Stimulated activated CD4-positive, alpha-beta T cell treated with anti-CD3 and anti-CD28 coated beads, Interleukin-4, amount 100 ng/mL, for 48 hours (primary cell): ENCODE measurements around the gene NACC2.
"Not testable (repeated sequence)": the region's sequence is repeated elsewhere in the genome, so short reads cannot be mapped to it uniquely, and the experiment has no call there.

Experiments used
- DNase-seq, 2 donors: peaks; one replicate each; pipeline ENCODE4 v3.0.0-alpha.2; 2020; ENCODE audit warnings: low read depth in 2 of 2

Gene NACC2

DNA sequence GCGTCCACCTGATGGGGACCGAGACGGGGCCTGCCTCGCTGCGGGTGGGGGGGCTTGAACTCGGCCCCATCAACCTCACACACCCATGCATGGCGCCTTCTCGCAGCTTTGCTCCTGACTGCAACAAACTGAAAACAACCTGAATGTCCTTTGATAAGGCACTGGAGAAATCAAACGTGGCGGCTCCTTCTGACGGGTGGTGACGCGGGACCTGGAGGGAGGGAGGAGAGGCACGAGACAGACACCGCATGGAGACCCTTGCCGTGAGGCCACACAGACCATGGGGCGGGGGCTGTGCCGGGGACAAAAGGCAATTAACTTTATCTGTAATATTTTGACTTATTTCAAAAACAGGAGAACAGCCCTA lies 48.6 kb downstream of the NACC2 start:
- DNase-seq, result no peak

DNA sequence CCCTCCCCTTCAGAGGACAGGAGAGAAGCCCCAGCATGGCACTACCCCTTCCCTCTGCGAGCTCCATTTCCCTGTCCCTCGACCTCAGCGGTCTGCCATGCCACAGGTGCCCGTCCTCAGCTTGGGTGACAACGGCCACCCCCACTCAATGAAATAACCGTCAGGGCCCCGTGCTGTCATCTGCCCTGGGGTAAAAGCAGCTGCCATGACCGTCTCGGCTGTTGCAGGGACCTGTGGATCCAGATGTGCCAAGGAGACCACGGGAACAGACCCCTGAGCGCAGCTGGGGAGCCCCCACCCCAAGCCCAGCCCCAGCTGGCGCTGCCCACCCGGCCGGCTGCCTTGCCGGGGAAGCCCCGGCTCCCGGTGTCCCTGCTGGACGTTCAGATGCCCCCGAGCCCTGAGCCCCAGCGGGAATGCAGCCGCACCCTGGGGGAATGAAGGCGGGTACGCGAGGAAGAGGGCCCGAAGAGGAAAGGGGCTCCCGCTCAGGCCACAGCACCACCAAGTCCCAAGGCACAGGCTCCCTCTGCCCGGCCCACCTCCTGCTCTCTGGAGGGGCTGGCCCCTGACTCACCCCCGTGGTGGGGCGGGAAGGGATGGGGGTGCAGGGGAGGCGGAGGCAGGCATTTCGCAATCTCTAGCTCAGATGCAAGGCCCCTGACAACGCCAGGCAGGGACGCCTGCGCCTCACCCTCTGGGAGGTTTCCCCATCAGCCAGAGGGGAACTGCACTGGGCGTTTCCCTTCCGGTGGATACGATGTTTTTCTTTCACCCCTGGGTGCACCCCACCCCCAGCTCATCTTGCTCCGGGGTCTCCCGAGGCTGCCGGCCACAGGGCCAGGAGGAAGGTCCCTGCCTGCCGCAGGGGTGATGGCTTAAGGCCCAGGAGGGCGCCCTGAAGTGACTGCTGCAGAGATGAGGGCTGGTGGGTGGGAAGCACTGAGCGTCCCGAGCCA lies 49.2 kb downstream of the NACC2 start:
- DNase-seq, result no peak

DNA sequence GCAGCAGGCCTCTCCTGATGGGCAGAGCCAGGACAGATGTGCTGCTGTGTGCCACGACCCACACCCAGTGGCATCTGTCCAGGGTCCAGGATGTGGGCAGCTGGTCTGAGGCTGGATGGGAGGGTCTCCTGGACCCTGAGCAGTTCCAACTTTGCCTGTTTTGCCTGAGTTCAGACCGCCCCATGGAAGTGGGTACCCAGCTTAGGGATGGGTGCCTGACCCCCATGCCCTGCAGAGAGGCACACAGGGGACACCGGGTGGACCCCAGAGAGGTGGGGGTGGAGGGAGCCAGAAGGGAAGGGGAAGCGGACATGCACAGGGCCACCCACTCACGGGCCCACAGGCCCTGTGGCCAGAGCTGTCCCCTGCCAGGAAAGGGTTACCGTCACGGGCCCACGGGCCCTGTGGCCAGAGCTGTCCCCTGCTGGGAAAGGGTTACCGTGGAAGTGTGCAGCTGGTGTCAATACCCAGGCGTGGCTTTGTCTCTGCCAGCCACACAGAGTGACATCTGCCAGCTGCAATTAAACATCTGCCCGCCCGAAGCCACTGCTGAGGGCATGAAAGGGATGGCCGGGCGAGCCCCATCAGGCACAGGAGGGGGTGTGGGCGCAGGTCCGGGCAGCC lies 50.0 kb downstream of the NACC2 start:
- DNase-seq, result no peak

DNA sequence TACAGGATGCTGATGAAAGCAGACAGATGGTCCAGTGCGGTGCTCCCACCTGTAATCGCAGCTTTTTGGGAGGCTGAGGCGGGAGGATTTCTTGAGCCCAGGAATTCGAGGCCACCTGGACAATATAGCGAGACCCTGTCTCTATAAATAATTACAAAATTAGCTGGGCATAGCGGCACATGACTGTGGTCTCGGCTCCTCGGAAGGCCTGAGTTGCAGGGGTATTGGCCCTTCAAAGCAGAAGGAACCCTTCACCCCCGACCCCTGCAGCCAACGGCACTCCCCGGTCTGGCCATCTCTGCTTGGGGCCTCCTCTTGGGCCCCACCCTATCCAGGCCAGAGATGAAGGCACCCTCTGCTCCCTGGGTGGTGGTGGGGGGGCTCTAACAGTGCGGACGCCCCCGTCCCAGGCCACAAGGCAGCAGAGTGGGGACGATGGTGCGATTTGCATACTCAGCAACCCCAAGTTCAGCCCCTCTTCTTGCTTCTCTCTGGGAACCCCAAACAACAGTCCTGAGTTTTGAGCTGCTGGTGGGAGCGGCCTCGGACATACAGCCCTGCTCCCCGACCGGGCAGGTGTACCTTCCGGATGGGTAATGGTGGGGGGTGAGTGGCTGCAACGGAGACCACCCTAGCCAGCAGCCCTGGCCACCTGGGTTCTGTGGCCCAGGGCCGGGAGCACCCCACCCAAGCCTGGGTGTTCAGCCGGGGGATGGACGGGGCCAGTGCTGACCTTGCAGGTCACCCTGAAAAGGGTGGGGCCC lies 50.7 kb downstream of the NACC2 start:
- no peak for DNase-seq

DNA sequence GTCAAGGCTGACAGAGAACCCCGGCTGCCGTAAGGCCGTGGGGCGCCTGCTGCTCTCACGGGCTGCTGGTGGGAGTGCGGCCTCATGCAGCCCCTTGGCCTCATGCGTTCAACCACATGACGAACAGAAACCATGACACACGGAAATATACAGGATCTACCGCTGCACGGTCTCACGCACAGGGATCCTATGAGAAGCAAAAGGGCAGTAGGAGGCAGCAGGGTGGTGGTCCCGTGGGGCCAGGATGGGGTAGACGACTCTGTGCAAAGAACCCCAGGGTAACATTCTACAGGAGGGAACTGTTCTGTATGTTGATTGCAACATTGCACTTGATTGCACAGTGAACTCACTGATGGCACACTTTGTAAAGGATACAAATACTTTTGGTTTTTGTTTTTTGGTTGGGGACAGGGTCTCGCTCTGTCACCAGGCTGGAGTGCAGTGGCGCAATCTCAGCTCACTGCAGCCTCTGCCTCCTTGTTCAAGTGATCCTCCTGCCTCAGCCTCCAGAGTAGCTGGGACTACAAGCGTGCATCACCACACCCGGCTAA lies 51.6 kb downstream of the NACC2 start:
- DNase-seq, result no peak

DNA sequence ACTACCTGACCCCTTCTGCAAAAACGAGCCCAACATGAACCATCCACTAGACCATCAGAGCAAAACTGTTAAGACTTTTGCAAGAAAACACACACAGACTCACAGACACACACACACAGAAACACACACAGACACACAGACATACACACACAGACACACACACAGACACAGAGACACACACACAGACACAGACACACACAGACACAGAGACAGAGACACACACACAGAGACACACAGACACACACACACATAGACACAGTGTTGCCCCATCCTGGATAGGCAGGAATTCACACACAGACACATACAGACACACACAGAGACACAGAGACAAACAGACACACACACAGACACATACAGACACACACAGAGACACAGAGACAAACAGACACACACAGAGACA lies 52.5 kb downstream of the NACC2 start:
- no peak for DNase-seq

DNA sequence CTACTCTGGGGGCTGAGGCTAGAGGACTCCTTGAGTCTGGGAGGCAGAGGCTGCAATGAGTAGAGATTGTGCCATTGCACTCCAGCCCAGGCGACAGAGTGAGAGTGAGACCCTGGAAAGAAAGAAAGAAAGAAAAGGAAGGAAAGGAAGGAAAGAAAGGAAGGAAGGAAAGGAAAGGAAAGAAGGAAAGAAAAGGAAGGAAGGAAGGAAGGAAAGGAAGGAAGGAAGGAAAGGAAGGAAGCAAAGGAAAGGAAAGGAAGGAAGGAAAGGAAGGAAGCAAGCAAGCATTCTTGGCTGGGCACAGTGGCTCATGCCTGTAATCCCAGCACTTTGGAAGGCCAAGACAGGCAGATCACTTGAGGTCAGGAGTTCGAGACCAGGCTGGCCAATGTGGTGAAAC lies 54.2 kb downstream of the NACC2 start:
- not testable (repeated sequence) for DNase-seq

DNA sequence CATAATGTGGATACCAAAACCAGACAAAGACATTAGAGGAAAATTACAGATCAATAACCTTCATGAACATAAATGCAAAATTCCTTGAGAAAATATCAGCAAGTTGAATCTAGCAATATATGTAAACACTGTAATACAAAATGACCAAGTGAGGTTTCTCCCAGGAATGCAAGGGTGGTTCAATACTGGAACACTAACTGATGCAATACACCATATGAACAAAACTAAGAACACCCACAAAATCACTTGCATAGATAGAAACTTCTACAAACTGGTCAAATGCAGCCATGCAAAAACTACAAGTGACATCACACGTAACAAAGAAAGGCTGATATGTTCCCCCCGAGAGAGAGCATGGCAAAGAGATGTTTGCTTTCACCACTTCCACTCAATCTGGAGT lies 55.6 kb downstream of the NACC2 start:
- no peak for DNase-seq

DNA sequence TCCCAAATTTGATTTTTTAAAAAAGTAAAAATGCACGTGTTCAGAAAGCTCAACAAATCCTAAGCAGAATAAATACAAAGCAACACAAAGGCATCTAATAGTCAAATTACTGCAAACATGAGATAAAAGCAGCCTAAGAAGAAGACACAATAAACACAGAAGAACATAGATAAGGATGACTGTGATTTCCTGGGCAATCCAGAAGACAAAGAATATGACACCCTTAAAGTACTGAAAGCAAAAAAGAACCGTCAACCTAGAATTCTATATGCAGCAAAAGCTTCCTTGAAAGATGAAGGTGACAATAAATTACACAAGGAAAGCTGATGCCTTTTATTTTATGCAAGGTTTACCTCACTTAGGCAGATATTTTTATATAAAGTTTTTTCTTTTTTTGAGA lies 58.2 kb downstream of the NACC2 start:
- DNase-seq, result no peak

DNA sequence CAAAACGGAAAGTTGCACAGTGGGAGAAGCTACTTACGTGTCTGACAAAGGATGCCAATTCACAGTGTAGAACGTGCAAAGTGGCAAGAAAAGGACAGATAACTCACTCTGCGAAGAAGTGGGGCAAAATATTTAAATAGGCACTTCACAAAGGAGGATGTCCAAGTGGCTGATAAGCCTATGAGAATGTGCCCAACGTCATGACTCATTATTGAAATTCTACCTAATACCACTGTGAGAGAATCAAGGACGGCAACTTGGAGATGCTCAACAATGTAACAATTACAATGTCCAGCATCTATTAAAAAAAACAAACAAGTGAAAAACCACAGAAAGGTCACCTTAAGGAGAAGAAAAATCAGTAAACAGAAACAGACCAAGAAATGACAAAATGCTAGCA lies 59.0 kb downstream of the NACC2 start:
- no peak for DNase-seq

DNA sequence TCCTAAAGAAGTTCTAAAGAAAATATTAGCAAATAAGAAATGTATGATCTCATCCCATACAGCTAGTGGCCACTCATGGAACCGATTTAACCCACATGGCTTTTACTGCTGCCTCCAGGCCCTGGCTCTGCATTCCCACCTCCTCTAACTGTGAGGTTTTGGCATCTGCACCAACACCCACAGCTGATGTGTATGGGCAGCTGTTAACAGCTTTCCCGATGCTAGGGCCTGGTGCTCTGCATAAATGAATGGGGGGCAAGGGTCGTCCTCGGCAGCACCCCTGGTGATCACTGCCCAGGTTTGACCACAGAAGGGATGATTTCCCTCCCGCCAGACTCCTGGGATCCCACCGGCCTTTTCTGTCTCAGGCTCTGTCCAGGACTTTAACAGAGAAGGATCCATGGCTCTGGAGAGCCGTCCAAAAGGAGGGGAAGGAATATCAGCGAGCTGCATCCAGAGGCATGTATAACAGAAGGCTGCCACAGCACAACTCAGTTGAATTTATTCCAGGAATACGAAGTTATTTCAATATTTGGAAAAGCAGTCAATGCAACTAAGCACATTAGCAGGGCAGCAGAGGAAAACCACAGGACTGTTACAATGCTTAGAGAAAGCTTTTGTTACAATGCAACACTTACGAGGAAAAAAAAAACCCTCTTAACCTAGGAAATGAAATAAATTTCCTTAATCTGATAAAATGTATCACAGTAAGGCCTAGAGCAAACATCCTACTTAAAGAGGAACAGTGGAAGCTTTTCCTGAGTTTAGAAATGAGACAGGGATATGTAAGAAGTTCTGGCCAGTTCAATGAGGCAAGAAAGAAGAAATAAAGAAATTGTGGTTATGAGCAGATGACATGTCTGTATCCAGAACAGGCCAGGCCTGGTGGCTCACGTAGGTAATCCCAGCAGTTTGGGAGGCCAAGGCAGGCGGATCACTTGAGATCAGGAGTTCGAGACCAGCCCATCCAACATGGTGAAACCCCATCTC lies 63.1 kb downstream of the NACC2 start:
- no peak for DNase-seq

DNA sequence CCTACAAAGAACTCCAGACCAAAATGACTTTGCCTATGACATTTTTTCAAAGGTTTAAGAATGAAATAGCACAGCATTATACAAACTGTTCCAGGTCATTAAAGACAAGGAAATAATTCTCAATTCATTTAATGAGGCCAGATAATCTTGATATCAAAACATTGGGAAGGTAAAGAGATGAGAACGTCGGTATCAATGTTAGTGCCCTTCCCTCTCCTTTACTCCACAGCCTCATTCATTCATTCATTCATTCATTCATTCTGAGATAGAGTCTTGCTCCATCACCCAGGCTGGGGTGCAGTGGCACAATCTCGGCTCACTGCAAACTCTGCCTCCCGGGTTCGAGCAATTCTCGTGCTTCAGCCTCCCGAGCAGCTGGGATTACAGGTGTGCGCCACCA lies 64.0 kb downstream of the NACC2 start:
- no peak for DNase-seq

DNA sequence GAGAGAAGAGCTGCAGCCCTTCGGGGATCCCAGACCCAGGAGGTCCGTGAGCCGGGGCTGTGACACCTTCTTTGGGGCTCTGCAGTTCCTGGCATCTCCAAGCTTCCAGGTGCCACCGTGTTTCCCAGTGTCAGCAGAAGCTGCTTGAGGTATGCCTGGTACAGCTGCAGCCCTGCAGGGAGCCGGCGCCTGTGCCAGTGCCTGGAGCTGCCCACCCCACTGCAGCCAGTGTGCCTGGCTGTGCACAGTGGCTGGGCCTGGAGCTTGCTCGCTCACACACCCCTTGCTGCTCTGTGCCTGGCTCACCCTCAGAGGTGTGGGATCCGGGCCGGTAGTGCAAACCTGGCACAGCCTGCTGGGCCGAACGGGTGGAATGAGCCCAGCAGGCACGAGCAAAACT lies 65.5 kb downstream of the NACC2 start:
- DNase-seq, result no peak

DNA sequence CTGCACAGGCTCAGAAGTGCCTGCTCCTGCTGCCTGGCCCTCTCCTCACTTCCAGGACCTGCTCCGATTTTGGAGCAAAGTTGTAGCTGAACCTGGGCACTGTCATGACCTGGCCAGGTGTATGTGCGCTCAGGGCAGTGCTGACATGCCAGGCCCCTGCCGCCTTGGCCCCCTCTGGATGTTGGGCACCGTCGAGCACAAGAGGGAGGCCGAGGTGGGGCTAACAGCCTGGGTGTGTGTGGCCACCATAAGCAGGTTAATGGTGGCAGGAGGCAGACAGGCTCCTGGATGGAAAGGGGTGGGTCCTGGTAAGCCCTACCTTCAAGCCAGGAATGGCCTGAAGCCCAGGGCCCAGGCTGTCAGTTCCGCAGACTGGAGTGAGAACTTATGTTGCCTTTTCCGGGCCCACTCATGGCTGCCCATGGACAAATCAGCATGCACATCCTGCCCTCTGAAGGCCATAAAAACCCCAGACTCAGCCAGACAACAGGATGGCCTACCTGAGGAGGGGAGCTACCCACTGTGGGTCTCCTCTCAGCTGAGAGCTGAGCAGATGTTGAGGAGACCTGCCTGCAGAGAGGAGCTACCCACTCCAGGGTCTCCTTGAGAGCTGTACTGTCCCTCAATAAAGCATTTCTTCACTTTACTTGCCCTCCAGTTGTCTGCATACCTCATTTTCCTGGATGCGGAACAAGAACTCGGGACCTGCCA lies 66.2 kb downstream of the NACC2 start:
- DNase-seq, result no peak

DNA sequence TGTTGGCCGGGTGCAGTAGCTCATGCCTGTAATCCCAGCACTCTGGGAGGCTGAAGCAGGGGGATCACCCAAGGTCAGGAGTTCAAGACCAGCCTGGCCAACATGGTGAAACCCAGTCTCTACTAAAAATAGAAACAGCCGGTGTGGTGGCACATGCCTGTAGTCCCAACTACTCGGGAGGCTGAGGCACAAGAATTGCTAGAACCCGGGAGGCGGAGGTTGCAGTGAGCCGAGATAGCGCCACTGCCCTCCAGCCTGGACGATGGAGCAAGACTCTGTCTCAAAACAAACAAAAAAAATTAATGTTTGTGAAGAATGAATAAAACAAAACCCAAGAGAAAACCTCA lies 68.2 kb downstream of the NACC2 start:
- DNase-seq, result not testable (repeated sequence)

DNA sequence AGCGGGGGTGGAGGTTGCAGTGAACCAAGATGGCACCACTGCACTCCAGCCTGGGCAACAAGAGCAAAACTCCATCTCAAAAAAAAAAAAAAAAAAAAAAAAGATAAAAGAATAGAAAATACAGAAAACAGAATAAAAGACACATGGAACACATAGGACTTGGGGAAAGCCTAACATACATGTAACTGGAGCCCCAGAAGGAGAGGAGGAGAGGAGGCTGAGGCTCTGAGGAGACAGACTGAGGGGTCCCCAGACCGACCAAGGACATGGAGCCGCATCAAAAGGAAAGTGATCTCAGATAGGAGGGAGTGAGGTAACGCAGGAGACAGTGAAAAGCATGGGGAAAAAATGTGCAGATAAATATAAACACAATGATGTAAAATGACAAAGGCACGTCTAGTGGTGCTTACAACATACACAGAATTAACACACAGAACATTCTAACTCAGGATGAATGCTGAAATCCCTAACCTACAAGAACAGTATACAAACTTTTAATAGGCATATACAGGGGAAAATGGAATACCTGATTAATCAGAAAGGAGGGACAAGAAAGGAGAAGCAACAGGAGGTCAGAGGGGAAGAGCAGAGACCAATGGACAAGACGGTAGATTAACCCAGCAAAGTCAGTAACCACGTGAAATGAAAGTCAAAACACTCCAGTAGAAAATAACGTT lies 68.7 kb downstream of the NACC2 start:
- DNase-seq, result no peak

DNA sequence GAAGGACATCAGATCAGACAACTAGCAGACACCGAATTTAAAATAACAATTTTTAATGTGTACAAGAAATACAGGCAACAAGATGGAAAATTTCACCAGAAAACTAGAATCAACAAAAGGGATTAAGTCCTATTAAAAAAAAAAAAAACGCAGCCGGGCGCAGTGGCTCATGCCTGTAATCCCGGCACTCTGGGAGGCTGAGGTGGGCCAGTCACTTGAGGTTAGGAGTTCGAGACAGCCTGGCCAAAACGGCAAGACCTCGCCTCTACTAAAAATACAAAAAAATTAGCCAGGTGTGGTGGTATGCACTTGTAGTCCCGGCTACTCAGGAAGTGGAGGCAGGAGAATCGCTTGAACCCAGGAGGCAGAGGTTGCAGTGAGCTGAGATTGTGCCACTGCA lies 69.6 kb downstream of the NACC2 start:
- DNase-seq, result no peak

DNA sequence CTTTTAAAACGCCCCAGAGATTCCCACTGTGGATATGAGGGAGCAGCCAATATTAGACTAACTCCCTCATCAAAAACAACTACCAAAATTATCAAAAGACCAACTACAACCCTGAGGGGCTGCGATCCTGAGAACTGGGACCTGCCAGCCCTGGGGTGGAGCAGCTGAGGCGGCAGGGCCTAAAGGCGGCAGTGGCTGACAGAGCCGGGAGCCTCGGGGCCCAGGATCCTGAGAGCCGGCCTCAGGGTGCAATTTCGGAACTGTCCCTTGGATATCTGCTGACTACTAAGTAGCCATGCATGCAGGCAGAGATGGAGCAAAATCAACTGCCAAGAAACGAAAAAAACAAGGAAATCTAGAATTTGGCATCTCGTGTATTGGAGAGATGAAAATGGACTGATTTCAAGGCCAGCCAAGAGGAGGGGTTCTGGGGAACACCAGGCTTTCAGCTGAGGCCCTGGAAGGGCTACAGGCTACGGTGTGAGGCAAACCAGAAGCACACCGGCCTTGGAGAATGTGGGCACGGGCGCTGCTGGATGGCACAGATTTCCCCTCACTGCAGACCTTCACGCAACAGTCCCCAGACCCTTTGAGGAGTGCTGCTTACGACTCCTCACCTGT lies 70.3 kb downstream of the NACC2 start:
- DNase-seq, result no peak

DNA sequence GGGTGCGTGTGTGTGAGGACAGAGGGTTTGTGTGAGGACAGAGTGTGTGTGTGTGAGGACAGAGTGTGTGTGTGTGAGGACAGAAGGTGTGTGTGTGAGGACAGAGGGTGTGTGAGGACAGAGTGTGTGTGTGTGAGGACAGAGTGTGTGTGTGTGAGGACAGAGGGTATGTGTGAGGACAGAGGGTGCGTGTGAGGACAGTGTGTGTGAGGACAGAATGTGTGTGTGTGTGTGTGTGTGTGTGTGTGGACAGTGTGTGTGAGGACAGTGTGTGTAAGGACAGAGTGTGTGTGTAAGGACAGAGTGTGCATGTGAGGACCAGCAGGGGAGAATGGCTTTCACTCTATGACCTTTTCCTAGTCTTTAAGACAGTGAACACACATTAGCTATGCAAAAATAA lies 70.8 kb downstream of the NACC2 start:
- no peak for DNase-seq
